HG03442 (cell line): Measurements from ENCODE around the gene DCPS.
"Not testable (repeated sequence)": the region's sequence is repeated elsewhere in the genome, so short reads cannot be mapped to it uniquely, and the experiment has no call there.

Source experiments
- ATAC-seq: cut with Tn5 transposase; IDR thresholded peaks from one replicate; pipeline ENCODE4 v1.9.1; 2021; ENCODE audit warnings: mild to moderate bottlenecking, moderate library complexity; ENCODE audit not compliant: unreplicated experiment

The DCPS gene

GRCh38 chr11:126357969-126358762 is 54.3 kb downstream of the DCPS start:
- no peak for ATAC-seq

- ATAC-seq, result no peak
These were observed 54.9 kb downstream of the DCPS start for GRCh38 chr11:126358763-126359160.

- no peak for ATAC-seq
These were observed 55.7 kb downstream of the DCPS start for GRCh38 chr11:126359431-126360048.

- ATAC-seq, result no peak
These were observed 56.2 kb downstream of the DCPS start for GRCh38 chr11:126360049-126360446.

- no peak for ATAC-seq
These were observed 57.5 kb downstream of the DCPS start for GRCh38 chr11:126361400-126361799.

GRCh38 chr11:126362879-126363655 is 59.2 kb downstream of the DCPS start:
- no peak for ATAC-seq

- no peak for ATAC-seq
These were observed 59.9 kb downstream of the DCPS start for GRCh38 chr11:126363706-126364248.

GRCh38 chr11:126364735-126365134 is 60.9 kb downstream of the DCPS start:
- not testable (repeated sequence) for ATAC-seq

- not testable (repeated sequence) for ATAC-seq
These were observed 61.6 kb downstream of the DCPS start for GRCh38 chr11:126365508-126365907.

- ATAC-seq, result no peak
These were observed 62.4 kb downstream of the DCPS start for GRCh38 chr11:126366064-126366822.

GRCh38 chr11:126366823-126367654 is 63.2 kb downstream of the DCPS start:
- ATAC-seq, result not testable (repeated sequence)

GRCh38 chr11:126367806-126368205 is 63.9 kb downstream of the DCPS start:
- not testable (repeated sequence) for ATAC-seq

GRCh38 chr11:126368336-126369119 is 64.7 kb downstream of the DCPS start:
- ATAC-seq, result not testable (repeated sequence)

GRCh38 chr11:126370016-126370415 is 66.2 kb downstream of the DCPS start:
- no peak for ATAC-seq

GRCh38 chr11:126371595-126371994 is 67.7 kb downstream of the DCPS start:
- ATAC-seq, result no peak

GRCh38 chr11:126373389-126374066 is 69.7 kb downstream of the DCPS start:
- ATAC-seq, result not testable (repeated sequence)

GRCh38 chr11:126374562-126375300 is 70.9 kb downstream of the DCPS start:
- ATAC-seq, result not testable (repeated sequence)

GRCh38 chr11:126375726-126376125 is 71.9 kb downstream of the DCPS start:
- ATAC-seq, result no peak
